GM15510 (cell line): ENCODE results near the gene SPOCK1.

Experiments used
- POLR2A ChIP-seq: IDR thresholded peaks from 3 replicates; pipeline ENCODE4 v1.6.1; 2011; ENCODE audit warnings: borderline replicate concordance; ENCODE audit not compliant: insufficient read length; ENCODE audit errors: extremely low read depth

The SPOCK1 gene

GRCh38 chr5:136957428-136957827 lies 541.7 kb downstream of the SPOCK1 start:
- no peak for TF ChIP-seq POLR2A

- no peak for TF ChIP-seq POLR2A
Measured at GRCh38 chr5:136927571-136927970, 571.6 kb downstream of the SPOCK1 start.

- TF ChIP-seq POLR2A = no peak
Measured at GRCh38 chr5:136926073-136926472, 573.1 kb downstream of the SPOCK1 start.
